ENCODE data around the gene ADAMTS6.

Gene ADAMTS6

GRCh38 chr5:65474130-65474711 lies 7.5 kb downstream of the ADAMTS6 start:
- no peak for TF ChIP-seq CTCF (IDR thresholded peaks at IDR 0.05; ENCODE audit: low read depth, low read length, missing control alignments)

DNA sequence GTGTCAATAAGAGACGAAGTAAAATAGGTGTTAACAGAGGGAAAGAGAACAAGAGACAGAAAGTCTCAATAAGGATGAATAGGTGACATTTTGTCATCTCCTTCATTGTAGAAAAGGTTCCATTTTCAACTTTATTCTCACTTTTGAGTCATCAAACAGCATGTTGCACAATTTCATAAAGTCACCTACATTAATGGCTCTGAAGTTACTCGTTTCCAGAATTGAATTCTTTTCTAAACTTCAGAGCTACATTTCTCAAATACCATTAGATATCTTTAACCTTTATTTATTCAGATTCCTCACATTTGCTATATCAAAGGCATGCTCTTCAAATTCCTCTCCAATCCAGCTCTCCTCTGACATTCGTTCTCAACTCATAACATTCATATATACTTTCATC lies 13.1 kb downstream of the ADAMTS6 start:
- no peak for DNase-seq (ENCODE audit: extremely low read depth, low read depth)
- H3K4me3 ChIP-seq (replicated peaks; ENCODE audit: low read depth, low read length): no peak overlapping the region
- no peak for TF ChIP-seq CTCF (IDR thresholded peaks at IDR 0.05; ENCODE audit: low read depth, low read length, missing control alignments)

More at GRCh38 chr5:65474130-65474711, 7.5 kb downstream of the ADAMTS6 start:
- H3K4me3 ChIP-seq (replicated peaks; ENCODE audit: low read depth, low read length): no peak overlapping the region
- DNase-seq (ENCODE audit: extremely low read depth, low read depth): no peak

DNA sequence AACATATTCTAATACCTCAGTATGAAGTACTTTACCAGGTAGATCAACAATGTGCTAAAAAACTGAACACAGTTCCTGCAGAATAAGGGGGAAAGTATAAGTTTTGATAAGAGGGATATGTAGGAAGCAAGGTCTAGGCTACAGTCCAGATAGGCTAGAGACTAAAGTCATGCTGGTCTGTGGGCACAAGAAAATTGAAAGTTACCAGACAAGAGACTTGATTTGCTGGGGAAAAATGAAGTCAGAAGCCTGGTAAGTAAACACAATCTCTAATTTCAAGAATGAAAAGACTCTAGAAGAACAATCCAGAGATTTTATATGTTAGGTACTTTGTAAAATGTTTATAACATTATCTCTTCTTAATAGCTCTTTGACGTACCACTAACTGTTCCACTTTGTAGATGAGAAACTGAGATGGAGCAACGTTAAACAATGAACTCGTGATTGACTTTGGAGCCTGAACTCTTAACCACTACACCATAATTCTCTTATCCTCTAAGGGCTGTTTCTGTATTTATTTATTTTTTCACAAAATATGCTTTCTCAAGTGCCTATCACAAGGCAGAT lies 19.5 kb downstream of the ADAMTS6 start:
- no peak for DNase-seq (ENCODE audit: extremely low read depth, low read depth)
- TF ChIP-seq CTCF (IDR thresholded peaks at IDR 0.05; ENCODE audit: low read depth, low read length, missing control alignments): no peak
- H3K4me3 ChIP-seq (replicated peaks; ENCODE audit: low read depth, low read length): no peak overlapping the region

DNA sequence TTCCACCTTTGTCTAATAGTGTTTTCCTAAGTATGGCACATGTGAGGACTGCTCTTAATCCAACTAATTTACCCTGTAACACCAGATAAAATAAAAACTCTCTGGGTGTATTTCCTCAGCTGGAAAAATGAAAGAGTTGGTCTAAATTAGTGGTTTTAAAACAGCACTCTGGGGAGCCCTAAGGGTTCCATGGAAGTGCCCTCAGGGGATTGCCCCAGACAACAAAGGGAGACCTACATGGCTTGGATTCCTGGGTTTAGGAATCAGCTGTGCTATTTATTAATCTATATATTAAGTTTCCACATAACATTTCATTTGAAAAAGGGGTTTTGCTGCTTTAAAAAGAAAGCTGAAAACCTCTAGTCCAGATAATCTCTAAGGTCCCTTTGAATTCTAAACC lies 20.2 kb downstream of the ADAMTS6 start:
- no peak for TF ChIP-seq CTCF (IDR thresholded peaks at IDR 0.05; ENCODE audit: low read depth, low read length, missing control alignments)
- DNase-seq (ENCODE audit: extremely low read depth, low read depth): no peak

GRCh38 chr5:65459995-65460394 lies 21.7 kb downstream of the ADAMTS6 start:
- DNase-seq (ENCODE audit: extremely low read depth, low read depth): no peak
- H3K4me3 ChIP-seq (replicated peaks; ENCODE audit: low read depth, low read length): no peak overlapping the region
- TF ChIP-seq CTCF (IDR thresholded peaks at IDR 0.05; ENCODE audit: low read depth, low read length, missing control alignments): no peak

More for the DNA sequence above, 20.2 kb downstream of the ADAMTS6 start:
- no peak overlapping the region for H3K4me3 ChIP-seq (replicated peaks; ENCODE audit: low read depth, low read length)

DNA sequence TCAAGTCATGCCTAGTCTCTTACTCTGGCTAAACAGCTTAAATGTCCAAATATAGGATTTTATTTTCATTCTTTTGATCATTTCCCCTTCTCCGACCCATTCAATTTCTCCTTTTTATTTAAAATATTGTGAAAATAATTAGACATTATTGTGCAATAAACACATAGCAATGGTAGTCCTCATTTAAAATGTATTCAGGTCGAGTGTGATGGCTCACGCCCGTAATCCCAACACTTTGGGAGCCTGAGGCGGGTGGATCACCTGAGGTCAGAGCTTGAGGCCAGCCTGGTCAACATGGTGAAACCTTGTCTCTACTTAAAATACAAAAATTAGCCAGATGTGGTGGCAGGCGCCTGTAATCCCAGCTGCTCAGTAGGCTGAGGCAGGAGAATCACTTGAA lies 26.7 kb downstream of the ADAMTS6 start:
- no peak for TF ChIP-seq CTCF (IDR thresholded peaks at IDR 0.05; ENCODE audit: low read depth, low read length, missing control alignments)
- H3K4me3 ChIP-seq (replicated peaks; ENCODE audit: low read depth, low read length): no peak overlapping the region

DNA sequence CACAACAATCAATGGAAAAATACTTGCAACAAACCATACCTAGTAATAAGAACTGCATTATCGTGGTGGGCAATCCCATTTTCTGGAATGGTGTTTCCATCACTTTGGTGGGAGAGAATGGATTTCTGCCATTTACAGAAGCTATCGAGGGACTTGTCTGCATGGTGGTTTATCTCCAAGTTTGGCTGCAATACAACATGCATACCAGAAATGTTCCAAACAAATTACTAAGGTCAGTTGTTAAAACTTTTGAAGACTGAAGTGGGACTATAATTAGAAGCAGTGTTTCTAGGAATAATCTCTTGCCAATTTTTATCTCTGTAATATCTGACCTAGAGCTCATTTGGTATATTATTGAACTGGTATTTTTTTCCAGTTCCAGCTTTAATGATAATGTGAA lies 30.3 kb downstream of the ADAMTS6 start:
- no peak for DNase-seq (ENCODE audit: extremely low read depth, low read depth)
- TF ChIP-seq CTCF (IDR thresholded peaks at IDR 0.05; ENCODE audit: low read depth, low read length, missing control alignments): no peak
- no peak overlapping the region for H3K4me3 ChIP-seq (replicated peaks; ENCODE audit: low read depth, low read length)

More for the DNA sequence above, 26.7 kb downstream of the ADAMTS6 start:
- no peak for DNase-seq (ENCODE audit: extremely low read depth, low read depth)
